ENCODE results near the gene KCNK7.

KCNK7 gene

DNA sequence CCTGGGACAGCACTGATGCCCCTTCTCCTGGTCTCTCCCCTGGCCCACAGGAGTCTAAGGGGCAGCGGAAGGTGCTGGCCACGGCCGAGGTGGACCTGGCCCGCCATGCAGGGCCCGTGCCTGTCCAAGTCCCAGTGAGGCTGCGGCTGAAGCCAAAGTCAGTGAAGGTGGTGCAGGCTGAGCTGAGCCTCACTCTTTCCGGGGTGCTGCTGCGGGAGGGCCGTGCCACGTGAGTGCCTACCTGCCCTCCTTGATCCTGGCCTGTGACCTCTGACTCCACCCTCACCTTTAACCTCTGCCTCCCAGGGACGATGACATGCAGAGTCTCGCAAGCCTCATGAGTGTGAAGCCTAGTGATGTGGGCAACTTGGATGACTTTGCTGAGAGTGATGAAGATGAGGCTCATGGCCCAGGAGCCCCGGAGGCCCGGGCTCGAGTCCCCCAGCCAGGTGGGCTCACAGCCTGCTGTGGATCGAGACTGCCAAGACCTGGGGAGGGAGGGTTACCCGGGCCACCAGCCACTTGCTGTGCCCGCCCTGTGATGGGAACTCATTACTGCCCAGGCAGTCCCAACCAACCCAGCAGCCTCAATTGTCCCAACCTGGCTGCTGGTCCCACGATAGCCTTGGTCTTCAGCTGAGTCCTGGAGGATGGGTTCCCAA lies 15.4 kb downstream of the KCNK7 start:
- H3K36me3 ChIP-seq (ENCODE audit: control insufficient read depth, low read depth, low read length) = no peaks in the 10 kb centered on the region
- H3K9me3 ChIP-seq (ENCODE audit: control insufficient read depth, low read depth, low read length) = no peaks in the 10 kb centered on the region
- H3K4me1 ChIP-seq (ENCODE audit: control insufficient read depth, low read depth, low read length) = peaks cover under 1% of the 10 kb centered on the region
- no peak overlapping the region for H3K9ac ChIP-seq (ENCODE audit: low read length)
- H3K27me3 ChIP-seq (ENCODE audit: control insufficient read depth, insufficient read depth, low read length) = peaks cover 20% of the 10 kb centered on the region
- no peak overlapping the region for H3K4me3 ChIP-seq (ENCODE audit: low read length)
- no peak overlapping the region for H3K27ac ChIP-seq (ENCODE audit: low read length)

- H3K4me3 ChIP-seq (ENCODE audit: low read length) = no peak overlapping the region
- H3K27ac ChIP-seq (ENCODE audit: low read length) = no peak overlapping the region
- no peak overlapping the region for H3K9ac ChIP-seq (ENCODE audit: low read length)
- H3K36me3 ChIP-seq (ENCODE audit: control insufficient read depth, low read depth, low read length) = no peaks in the 10 kb centered on the region
- peaks cover 6% of the 10 kb centered on the region for H3K4me1 ChIP-seq (ENCODE audit: control insufficient read depth, low read depth, low read length)
- H3K9me3 ChIP-seq (ENCODE audit: control insufficient read depth, low read depth, low read length) = no peaks in the 10 kb centered on the region
- peaks cover 27% of the 10 kb centered on the region for H3K27me3 ChIP-seq (ENCODE audit: control insufficient read depth, insufficient read depth, low read length)
Observed at GRCh38 chr11:65579291-65579690, 16.3 kb downstream of the KCNK7 start.

DNA sequence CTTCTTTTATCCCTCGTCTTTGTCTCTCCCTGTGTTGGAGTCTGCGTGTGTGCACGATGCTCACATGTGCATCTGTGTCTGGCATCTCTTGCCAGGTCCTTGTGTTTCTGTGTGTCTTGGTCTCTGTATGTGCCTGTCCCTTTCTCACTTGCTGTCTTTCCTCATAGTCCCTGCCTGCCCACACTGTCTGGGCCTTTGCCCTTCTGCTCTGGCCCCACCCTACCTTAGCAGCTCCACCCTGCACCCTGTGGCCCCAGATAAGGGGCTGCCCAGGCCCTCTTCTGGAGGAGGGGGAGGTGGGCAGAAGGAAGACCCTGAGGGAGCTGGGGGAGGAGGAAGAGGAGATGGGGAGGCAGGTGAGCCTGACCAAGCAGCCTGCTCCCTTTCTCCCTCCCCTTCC lies 16.9 kb downstream of the KCNK7 start:
- H3K36me3 ChIP-seq (ENCODE audit: control insufficient read depth, low read depth, low read length) = no peaks in the 10 kb centered on the region
- H3K27ac ChIP-seq (ENCODE audit: low read length) = no peak overlapping the region
- no peak overlapping the region for H3K9ac ChIP-seq (ENCODE audit: low read length)
- no peak overlapping the region for H3K4me3 ChIP-seq (ENCODE audit: low read length)
- H3K27me3 ChIP-seq (ENCODE audit: control insufficient read depth, insufficient read depth, low read length) = peaks cover 27% of the 10 kb centered on the region
- H3K4me1 ChIP-seq (ENCODE audit: control insufficient read depth, low read depth, low read length) = peaks cover 6% of the 10 kb centered on the region
- H3K9me3 ChIP-seq (ENCODE audit: control insufficient read depth, low read depth, low read length) = no peaks in the 10 kb centered on the region

DNA sequence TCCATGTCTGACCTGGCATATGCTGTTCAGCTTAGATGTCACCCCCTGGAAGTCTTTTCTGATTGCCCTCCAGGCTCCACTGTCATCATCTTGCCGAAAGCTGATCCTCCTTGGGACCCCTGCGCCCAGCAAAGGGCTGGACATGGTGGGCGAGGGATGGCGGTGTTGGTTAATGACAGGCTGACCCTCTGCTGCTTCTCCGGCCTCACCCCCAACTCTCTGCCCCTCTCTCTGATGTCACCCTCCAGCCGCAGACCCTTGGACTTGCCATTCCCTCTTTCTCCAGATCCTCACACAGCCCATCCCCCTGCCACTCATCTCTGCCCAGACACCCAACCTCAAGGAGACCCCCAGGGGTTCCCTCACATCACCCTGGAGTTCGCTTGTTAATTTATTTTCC lies 17.5 kb downstream of the KCNK7 start:
- Histone ChIP-seq H3K4me1 (ENCODE audit: control insufficient read depth, low read depth, low read length) (peaks cover 6% of the 10 kb centered on the region), H3K27me3 (ENCODE audit: control insufficient read depth, insufficient read depth, low read length) (peaks cover 32% of the 10 kb centered on the region)

GRCh38 chr11:65577756-65578109 lies 17.9 kb downstream of the KCNK7 start:
- no peak overlapping the region for H3K4me3 ChIP-seq (ENCODE audit: low read length)
- H3K27ac ChIP-seq (ENCODE audit: low read length) = no peak overlapping the region

More for the DNA sequence above, 17.5 kb downstream of the KCNK7 start:
- Histone ChIP-seq H3K9ac (ENCODE audit: low read length) (no peak overlapping the region), H3K36me3 (ENCODE audit: control insufficient read depth, low read depth, low read length) (no peaks in the 10 kb centered on the region), H3K4me3 (ENCODE audit: low read length) (no peak overlapping the region), H3K9me3 (ENCODE audit: control insufficient read depth, low read depth, low read length) (no peaks in the 10 kb centered on the region), H3K27ac (ENCODE audit: low read length) (no peak overlapping the region)

DNA sequence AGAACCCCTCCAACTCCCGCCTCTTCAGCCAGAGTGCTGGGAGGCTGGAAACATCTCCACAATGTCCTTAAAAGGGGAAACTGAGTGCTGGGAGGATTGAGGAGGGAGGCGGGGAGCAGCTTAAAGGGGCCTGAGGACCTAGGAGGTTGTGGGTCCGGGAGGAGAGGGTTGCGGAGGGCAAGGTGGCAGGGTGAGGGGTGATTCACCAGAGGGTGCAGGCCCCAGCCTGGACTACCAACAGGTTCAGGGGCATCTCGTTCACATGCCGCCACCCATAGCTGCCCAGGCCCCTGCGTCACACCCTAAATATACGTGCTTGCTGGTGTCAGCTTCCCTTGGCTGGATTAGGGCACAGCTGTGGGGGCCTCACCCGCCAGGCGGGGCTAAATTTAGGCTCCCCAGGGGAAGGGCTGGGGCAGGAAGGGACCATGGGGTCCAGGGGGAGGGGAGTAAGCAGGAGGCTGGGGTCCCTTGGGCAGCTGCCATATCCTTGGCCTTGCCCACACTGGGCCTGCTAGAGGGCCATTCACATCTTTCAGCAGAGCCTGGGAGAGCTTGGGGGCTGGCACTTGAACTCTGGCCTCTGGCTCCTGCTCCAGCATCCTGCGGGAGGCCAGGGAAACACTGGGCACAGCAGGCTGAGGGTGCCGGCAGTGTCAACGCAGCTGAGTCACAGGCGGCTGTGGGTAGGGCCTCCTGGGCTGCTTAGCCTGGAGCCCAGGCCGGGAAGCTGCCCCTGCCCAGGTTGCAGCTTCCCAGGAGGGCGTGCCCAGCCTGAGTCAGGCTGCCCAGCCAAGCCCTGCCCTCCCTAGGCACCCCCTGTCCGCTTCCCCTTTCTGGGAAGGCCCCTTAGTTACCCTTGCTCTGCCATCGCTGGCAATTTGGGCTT lies 18.5 kb downstream of the KCNK7 start:
- H3K27ac ChIP-seq (ENCODE audit: low read length) = no peak overlapping the region
- peaks cover 36% of the 10 kb centered on the region for H3K27me3 ChIP-seq (ENCODE audit: control insufficient read depth, insufficient read depth, low read length)
- no peak overlapping the region for H3K9ac ChIP-seq (ENCODE audit: low read length)
- H3K36me3 ChIP-seq (ENCODE audit: control insufficient read depth, low read depth, low read length) = no peaks in the 10 kb centered on the region
- peaks cover 7% of the 10 kb centered on the region for H3K4me1 ChIP-seq (ENCODE audit: control insufficient read depth, low read depth, low read length)
- H3K9me3 ChIP-seq (ENCODE audit: control insufficient read depth, low read depth, low read length) = no peaks in the 10 kb centered on the region
- H3K4me3 ChIP-seq (ENCODE audit: low read length) = peak overlapping the region; percentile 14

More at GRCh38 chr11:65577756-65578109, 17.9 kb downstream of the KCNK7 start:
- no peaks in the 10 kb centered on the region for H3K9me3 ChIP-seq (ENCODE audit: control insufficient read depth, low read depth, low read length)
- H3K27me3 ChIP-seq (ENCODE audit: control insufficient read depth, insufficient read depth, low read length) = peaks cover 36% of the 10 kb centered on the region
- no peaks in the 10 kb centered on the region for H3K36me3 ChIP-seq (ENCODE audit: control insufficient read depth, low read depth, low read length)
- H3K4me1 ChIP-seq (ENCODE audit: control insufficient read depth, low read depth, low read length) = peaks cover 6% of the 10 kb centered on the region
- no peak overlapping the region for H3K9ac ChIP-seq (ENCODE audit: low read length)

DNA sequence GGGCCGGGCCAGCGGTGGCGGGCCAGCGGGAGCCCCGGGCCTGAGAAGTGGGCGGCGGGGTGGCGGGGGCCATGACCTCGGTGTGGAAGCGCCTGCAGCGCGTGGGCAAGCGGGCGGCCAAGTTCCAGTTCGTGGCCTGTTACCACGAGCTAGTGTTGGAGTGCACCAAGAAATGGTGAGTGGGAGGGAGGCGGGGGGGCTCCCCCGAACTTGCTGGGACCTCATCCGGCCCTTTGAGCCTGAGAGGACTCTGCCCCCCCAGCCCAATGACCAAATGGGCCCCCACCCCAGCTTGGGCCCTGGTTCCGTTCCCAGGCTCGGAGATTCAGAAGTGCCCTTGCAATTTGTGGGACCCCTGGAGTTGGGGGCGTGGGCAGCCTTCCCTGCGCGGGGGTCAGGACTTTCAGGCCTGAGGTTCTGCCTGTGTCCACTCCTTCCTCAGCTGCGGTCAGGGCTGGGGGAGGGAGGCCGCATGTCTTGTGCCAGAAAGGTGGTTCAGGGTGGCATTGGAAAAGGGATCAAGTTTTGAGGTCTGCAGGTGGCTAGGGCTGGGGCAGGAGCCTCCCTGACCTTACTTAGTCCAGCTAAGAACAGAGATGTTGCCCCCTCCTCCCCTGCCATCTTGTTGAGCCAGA lies 19.3 kb downstream of the KCNK7 start:
- no peaks in the 10 kb centered on the region for H3K36me3 ChIP-seq (ENCODE audit: control insufficient read depth, low read depth, low read length)
- no peak overlapping the region for H3K9ac ChIP-seq (ENCODE audit: low read length)
- H3K4me3 ChIP-seq (ENCODE audit: low read length) = peak overlapping the region; percentile 14
- H3K9me3 ChIP-seq (ENCODE audit: control insufficient read depth, low read depth, low read length) = no peaks in the 10 kb centered on the region
- peaks cover 12% of the 10 kb centered on the region for H3K4me1 ChIP-seq (ENCODE audit: control insufficient read depth, low read depth, low read length)
- H3K27ac ChIP-seq (ENCODE audit: low read length) = no peak overlapping the region
- peaks cover 36% of the 10 kb centered on the region for H3K27me3 ChIP-seq (ENCODE audit: control insufficient read depth, insufficient read depth, low read length)

DNA sequence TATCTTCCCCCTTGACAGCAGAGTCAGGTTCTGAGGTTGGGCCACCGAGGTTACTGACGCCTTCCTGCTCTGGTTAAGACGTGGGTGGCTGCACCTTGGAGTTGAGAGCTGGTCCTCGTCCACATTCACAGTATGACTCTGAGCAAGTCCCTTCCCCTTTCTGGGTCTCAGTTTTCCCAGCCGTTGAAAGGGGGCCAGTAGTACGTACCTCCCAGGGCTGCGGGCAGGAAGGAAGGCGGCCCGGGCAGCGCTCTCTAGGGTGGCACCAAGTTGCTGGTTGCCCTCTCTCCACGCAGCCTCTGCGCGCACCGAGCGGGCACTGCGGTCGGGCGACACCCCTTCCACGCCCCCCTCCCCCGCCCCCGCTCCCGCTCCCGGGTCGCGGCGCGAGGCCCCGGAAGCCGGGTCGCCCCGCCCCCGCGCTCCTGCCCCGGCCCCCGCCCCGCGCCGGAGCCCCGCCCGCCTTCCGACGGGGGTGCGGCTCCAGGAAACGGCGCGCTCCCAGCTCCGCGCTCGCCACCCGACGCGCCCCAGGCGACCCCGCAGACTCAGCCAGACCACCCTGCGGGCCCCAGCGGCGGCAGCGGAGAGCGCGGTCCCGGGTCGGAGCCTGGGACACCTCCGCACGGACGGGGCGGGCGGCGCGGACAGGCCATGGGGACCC lies 19.9 kb downstream of the KCNK7 start, which contains the start of gene EHBP1L1:
Gene EHBP1L1 (plus strand): TSS at position 486 of the 664 bp plus-strand sequence. CDS start 250 bp downstream, outside the sequence.
- no peak within 1 kb of the TSS for H3K27ac ChIP-seq (ENCODE audit: low read length)
- H3K9me3 ChIP-seq (ENCODE audit: control insufficient read depth, low read depth, low read length) = no peaks in the 10 kb centered on the region
- no peak within 1 kb of the TSS for H3K9ac ChIP-seq (ENCODE audit: low read length)
- no peaks in the 10 kb centered on the region for H3K36me3 ChIP-seq (ENCODE audit: control insufficient read depth, low read depth, low read length)
- peaks cover 36% of the 10 kb centered on the region for H3K27me3 ChIP-seq (ENCODE audit: control insufficient read depth, insufficient read depth, low read length)
- H3K4me3 ChIP-seq (ENCODE audit: low read length) = peak within 1 kb of the TSS; percentile 53
- H3K4me1 ChIP-seq (ENCODE audit: control insufficient read depth, low read depth, low read length) = peaks cover 18% of the 10 kb centered on the region

- H3K27me3 ChIP-seq (ENCODE audit: control insufficient read depth, insufficient read depth, low read length) = peaks cover 36% of the 10 kb centered on the region
- peaks cover 18% of the 10 kb centered on the region for H3K4me1 ChIP-seq (ENCODE audit: control insufficient read depth, low read depth, low read length)
- H3K27ac ChIP-seq (ENCODE audit: low read length) = no peak overlapping the region
- no peaks in the 10 kb centered on the region for H3K36me3 ChIP-seq (ENCODE audit: control insufficient read depth, low read depth, low read length)
- H3K9me3 ChIP-seq (ENCODE audit: control insufficient read depth, low read depth, low read length) = no peaks in the 10 kb centered on the region
- peak overlapping the region; percentile 53 for H3K4me3 ChIP-seq (ENCODE audit: low read length)
- no peak overlapping the region for H3K9ac ChIP-seq (ENCODE audit: low read length)
Observed at GRCh38 chr11:65574811-65575567, 20.6 kb downstream of the KCNK7 start.

DNA sequence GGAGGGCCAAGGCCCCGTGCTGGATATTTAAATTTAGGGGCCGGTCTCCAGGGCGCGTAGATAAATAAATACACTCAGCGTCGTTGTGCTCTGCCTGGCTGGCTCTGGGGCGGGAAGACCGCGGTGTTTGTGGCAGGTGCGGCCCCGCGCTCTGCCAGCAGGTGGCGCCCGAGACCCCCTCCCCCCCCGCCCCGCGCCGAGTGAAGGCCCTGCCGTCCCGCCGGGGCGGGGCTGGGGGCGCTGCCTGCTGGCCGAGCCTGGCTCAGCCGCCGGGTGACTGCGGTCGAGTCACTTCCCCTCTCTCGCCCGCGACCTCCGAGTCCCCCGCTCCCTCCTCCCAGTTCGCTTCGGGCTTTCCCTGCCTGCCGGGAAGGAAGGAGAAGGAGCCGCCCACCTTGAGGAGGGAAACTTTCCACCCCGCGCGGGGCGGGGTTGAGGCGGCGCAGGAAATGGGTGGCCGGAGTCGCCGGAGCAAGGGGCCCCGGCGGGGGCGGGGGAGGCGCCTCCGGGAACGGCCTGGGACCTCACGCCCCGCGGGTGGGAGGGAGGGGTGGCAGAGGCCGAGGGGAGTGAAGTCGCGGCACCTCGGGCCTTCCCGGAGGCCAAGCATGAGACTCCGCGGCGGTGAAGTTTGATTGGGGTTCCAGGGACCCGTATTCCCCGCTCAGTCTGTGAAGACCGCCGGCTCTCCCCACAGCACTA lies 21.3 kb downstream of the KCNK7 start:
- Histone ChIP-seq H3K36me3 (ENCODE audit: control insufficient read depth, low read depth, low read length) (no peaks in the 10 kb centered on the region), H3K27me3 (ENCODE audit: control insufficient read depth, insufficient read depth, low read length) (peaks cover 36% of the 10 kb centered on the region), H3K9ac (ENCODE audit: low read length) (no peak overlapping the region), H3K27ac (ENCODE audit: low read length) (no peak overlapping the region), H3K4me1 (ENCODE audit: control insufficient read depth, low read depth, low read length) (peaks cover 18% of the 10 kb centered on the region), H3K9me3 (ENCODE audit: control insufficient read depth, low read depth, low read length) (no peaks in the 10 kb centered on the region), H3K4me3 (ENCODE audit: low read length) (peak overlapping the region; percentile 53)
